ENCODE measurements around the gene BRF1. TPM values are rescaled to one million over a fixed set of nuclear protein-coding genes. Genes with fewer than 3 reads are reported as not detected.
"Not testable (repeated sequence)": the region's sequence is repeated elsewhere in the genome, so short reads cannot be mapped to it uniquely, and the experiment has no call there.

BRF1 gene
- total RNA-seq, 1 donor from 2014 or later = 44.0 TPM

- Mint-ChIP-seq H3K27ac (no peak overlapping the region), H3K36me3 (ENCODE audit: low read depth) (peaks cover 8% of the 10 kb centered on the region), H3K9me3 (no peaks in the 10 kb centered on the region)
Measured at GRCh38 chr14:105304565-105304964, 3.8 kb upstream of the BRF1 start.

DNA sequence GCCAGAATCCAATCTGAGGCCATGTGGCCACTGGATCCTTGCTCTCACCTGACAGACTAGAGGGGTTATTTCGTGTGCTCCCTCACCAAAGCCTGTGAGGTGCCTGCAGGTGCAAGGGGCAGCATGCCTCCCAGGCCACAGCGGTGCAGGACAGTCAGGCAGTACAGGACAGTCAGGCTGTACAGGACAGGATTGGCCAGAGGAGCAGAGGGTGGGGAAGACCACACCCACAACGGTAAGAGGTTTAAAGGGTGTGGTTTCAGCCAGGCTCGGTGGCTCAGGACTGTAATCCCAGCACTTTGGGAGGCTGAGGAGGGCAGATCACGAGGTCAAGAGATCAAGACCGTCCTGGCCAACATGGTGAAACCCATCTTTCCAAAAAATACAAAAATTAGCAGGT lies 3.1 kb upstream of the BRF1 start:
- intact Hi-C loops (cut with micrococcal nuclease) = no loop called here
- H3K27me3 Mint-ChIP-seq (ENCODE audit: low read depth) = no peaks in the 10 kb centered on the region
- DNase-seq (ENCODE audit: low spot score) = no peak
- H3K36me3 Mint-ChIP-seq (ENCODE audit: low read depth) = peaks cover 10% of the 10 kb centered on the region
- H3K27ac Mint-ChIP-seq = no peak overlapping the region
- no peaks in the 10 kb centered on the region for H3K9me3 Mint-ChIP-seq
- no peak overlapping the region for H3K4me3 Mint-ChIP-seq (ENCODE audit: low read depth)
- peaks cover 25% of the 10 kb centered on the region for H3K4me1 Mint-ChIP-seq (ENCODE audit: low read depth)

More at GRCh38 chr14:105304565-105304964, 3.8 kb upstream of the BRF1 start:
- no peak for DNase-seq (ENCODE audit: low spot score)
- no peak overlapping the region for H3K4me3 Mint-ChIP-seq (ENCODE audit: low read depth)
- H3K4me1 Mint-ChIP-seq (ENCODE audit: low read depth) = peaks cover 22% of the 10 kb centered on the region
- intact Hi-C loops (cut with micrococcal nuclease) = no loop called here
- H3K27me3 Mint-ChIP-seq (ENCODE audit: low read depth) = no peaks in the 10 kb centered on the region

GRCh38 chr14:105301915-105302249 lies 1.1 kb upstream of the BRF1 start:
- DNase-seq (ENCODE audit: low spot score); H3K27ac Mint-ChIP-seq; H3K27me3 Mint-ChIP-seq (ENCODE audit: low read depth); H3K9me3 Mint-ChIP-seq: not testable (repeated sequence)
- Mint-ChIP-seq H3K4me3 (ENCODE audit: low read depth) (peak overlapping the region; percentile 90), H3K4me1 (ENCODE audit: low read depth) (peaks cover 25% of the 10 kb centered on the region), H3K36me3 (ENCODE audit: low read depth) (peaks cover 16% of the 10 kb centered on the region)
- intact Hi-C loops (cut with micrococcal nuclease) = loop anchor here (1.0 kb wide), 3 partner anchors 12 to 281 kb away; partner anchors contain the start of genes CDCA4, PACS2 and TEDC1

GRCh38 chr14:105301103-105301914 lies 508 bp upstream of the BRF1 start:
- Mint-ChIP-seq H3K27ac (peak overlapping the region; percentile 92), H3K27me3 (ENCODE audit: low read depth) (no peaks in the 10 kb centered on the region), H3K36me3 (ENCODE audit: low read depth) (peaks cover 19% of the 10 kb centered on the region), H3K4me1 (ENCODE audit: low read depth) (peaks cover 25% of the 10 kb centered on the region), H3K4me3 (ENCODE audit: low read depth) (peak overlapping the region; percentile 90), H3K9me3 (no peaks in the 10 kb centered on the region)
- peak; percentile 95 for DNase-seq (ENCODE audit: low spot score)
- intact Hi-C loops (cut with micrococcal nuclease) = loop anchor here (1.0 kb wide), 3 partner anchors 13 to 280 kb away; partner anchors contain the start of genes CDCA4, PACS2 and TEDC1

- Mint-ChIP-seq H3K4me3 (ENCODE audit: low read depth) (peak overlapping the region; percentile 88), H3K36me3 (ENCODE audit: low read depth) (peaks cover 21% of the 10 kb centered on the region), H3K9me3 (no peaks in the 10 kb centered on the region), H3K27ac (peak overlapping the region; percentile 86), H3K27me3 (ENCODE audit: low read depth) (no peaks in the 10 kb centered on the region), H3K4me1 (ENCODE audit: low read depth) (peaks cover 21% of the 10 kb centered on the region)
- intact Hi-C loops (cut with micrococcal nuclease) = loop anchor here (10.0 kb wide), 1 partner anchor 235 kb away; the partner anchor contains the start of gene GPR132
- DNase-seq (ENCODE audit: low spot score) = no peak
Measured at GRCh38 chr14:105299654-105300541, 903 bp downstream of the BRF1 start.

- intact Hi-C loops (cut with micrococcal nuclease) = loop anchor here (10.0 kb wide), 1 partner anchor 233 kb away; the partner anchor contains the start of gene GPR132
- H3K9me3 Mint-ChIP-seq; H3K27me3 Mint-ChIP-seq (ENCODE audit: low read depth); DNase-seq (ENCODE audit: low spot score); H3K4me3 Mint-ChIP-seq (ENCODE audit: low read depth); H3K27ac Mint-ChIP-seq: not testable (repeated sequence)
- Mint-ChIP-seq H3K4me1 (ENCODE audit: low read depth) (peaks cover 38% of the 10 kb centered on the region), H3K36me3 (ENCODE audit: low read depth) (peaks cover 21% of the 10 kb centered on the region)
Measured at GRCh38 chr14:105297311-105297710, 3.5 kb downstream of the BRF1 start.

DNA sequence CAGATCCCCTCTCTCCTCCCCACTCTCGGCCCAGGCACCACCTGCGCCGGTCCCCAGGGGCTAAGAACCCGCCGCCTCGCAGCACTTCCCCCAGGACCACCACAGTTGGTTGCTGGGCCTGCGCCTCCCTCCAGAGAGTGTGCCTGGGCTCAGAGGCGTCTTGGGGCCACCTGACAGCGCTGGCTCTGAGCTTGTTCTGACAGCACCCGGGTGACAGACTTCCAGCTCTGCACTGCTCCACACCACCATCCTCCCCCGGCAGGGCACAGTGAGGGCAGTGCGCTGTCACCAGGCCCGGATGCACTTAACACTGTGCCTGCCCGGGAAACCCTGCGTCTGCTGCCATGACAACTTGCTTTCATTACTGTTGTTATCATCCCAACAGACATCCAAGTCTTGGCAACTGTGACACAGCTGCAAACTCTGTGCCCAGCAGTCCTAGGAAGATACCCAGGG lies 6.6 kb downstream of the BRF1 start:
- peaks cover 35% of the 10 kb centered on the region for H3K4me1 Mint-ChIP-seq (ENCODE audit: low read depth)
- H3K4me3 Mint-ChIP-seq (ENCODE audit: low read depth) = peak overlapping the region; percentile 45
- H3K27ac Mint-ChIP-seq = peak overlapping the region; percentile 96
- peak; percentile 73 for DNase-seq (ENCODE audit: low spot score)
- no peaks in the 10 kb centered on the region for H3K9me3 Mint-ChIP-seq
- H3K36me3 Mint-ChIP-seq (ENCODE audit: low read depth) = peaks cover 15% of the 10 kb centered on the region
- no peaks in the 10 kb centered on the region for H3K27me3 Mint-ChIP-seq (ENCODE audit: low read depth)
- intact Hi-C loops (cut with micrococcal nuclease) = loop anchor here (10.0 kb wide), 1 partner anchor 229 kb away; the partner anchor contains the start of gene GPR132

DNA sequence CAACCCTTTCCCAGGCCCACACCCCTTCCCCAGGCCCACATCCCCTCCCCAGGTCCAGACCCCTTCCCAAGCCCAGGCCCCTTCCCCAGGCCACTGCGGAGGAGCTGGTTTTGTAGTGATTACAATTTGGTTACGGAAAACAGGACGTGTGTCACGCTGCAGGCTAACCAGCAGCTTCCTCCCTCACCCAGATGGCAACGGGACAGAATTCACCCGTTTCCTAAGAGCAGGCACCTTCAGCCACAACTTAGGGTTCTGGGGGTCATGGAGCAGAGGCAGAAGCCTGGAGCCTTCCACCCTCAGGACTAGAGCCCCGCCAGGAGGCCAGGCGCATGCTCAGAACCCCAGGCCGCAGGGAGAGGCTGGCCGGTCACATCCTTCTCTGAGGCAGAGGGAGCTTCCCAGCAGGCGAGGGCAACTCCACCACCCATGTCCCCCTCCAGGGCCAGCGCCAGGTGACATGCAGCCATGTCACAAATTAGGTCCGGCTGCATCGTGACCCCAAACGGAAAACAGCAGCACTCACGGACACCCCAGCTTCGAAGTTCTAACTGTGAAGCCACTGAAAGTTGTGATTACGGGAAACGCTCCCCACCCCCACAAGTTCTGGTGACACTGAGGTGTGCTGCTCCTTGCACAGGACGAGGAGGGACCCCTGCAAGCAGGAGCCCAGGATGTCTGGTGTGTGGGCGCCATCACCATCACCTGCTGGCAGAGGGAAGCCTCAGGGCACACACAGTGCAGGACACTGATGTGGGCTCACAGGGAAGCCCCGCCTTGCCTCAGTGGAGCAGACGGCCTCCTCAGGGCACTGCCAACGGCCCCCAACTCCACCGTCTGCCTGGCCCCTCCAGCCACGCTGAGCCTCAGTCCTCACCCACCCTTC lies 7.7 kb downstream of the BRF1 start:
- Mint-ChIP-seq H3K27ac (peak overlapping the region; percentile 85), H3K4me3 (ENCODE audit: low read depth) (peak overlapping the region; percentile 63), H3K9me3 (no peaks in the 10 kb centered on the region), H3K36me3 (ENCODE audit: low read depth) (peaks cover 11% of the 10 kb centered on the region), H3K4me1 (ENCODE audit: low read depth) (peaks cover 31% of the 10 kb centered on the region), H3K27me3 (ENCODE audit: low read depth) (no peaks in the 10 kb centered on the region)
- no peak for DNase-seq (ENCODE audit: low spot score)
- intact Hi-C loops (cut with micrococcal nuclease) = loop anchor here (1.0 to 10.0 kb wide), 2 partner anchors 59 to 228 kb away; partner anchors contain the start of gene GPR132

DNA sequence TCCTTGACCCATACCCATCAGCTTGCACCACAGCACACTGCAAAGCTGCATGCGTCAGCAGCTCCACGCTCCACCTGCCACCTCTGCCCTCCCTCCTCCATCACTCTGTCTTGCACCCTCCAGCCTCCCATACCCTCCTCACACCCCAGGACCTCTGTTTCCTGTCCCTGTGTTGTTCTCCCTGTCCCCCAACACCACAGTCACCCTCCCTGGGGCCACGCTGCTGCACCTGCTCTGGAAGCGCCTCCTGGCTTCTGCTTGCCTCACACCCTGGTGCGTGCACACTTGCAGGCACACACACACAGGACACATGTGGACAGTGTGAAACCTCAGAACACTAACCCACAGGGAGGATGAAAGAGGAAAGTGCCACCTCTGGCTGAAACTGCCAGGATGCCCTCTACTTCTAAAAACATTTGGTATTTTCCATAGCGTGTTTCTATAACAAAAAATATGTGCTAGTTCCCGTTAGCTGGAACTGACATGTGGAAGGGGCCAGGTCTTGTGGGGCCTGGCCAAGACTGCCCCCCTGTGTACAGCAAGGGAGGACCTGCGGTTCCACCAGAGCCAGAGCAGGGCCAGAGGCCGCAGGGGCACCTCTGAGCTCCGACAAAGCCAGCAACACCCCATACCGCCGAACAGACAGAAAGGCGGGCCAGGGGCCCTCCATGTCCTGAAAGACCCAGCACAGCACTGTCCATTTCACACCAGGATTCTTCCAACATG lies 10.0 kb downstream of the BRF1 start:
- no peaks in the 10 kb centered on the region for H3K9me3 Mint-ChIP-seq
- no peak overlapping the region for H3K4me3 Mint-ChIP-seq (ENCODE audit: low read depth)
- intact Hi-C loops (cut with micrococcal nuclease) = loop anchor here (10.0 kb wide), 1 partner anchor 226 kb away; the partner anchor contains the start of gene GPR132
- DNase-seq (ENCODE audit: low spot score) = no peak
- peaks cover 6% of the 10 kb centered on the region for H3K36me3 Mint-ChIP-seq (ENCODE audit: low read depth)
- peak overlapping the region; percentile 5 for H3K27ac Mint-ChIP-seq
- H3K27me3 Mint-ChIP-seq (ENCODE audit: low read depth) = no peaks in the 10 kb centered on the region
- peaks cover 31% of the 10 kb centered on the region for H3K4me1 Mint-ChIP-seq (ENCODE audit: low read depth)

- H3K27ac Mint-ChIP-seq = peak overlapping the region; percentile 46
- intact Hi-C loops (cut with micrococcal nuclease) = not testable (repeated sequence)
Measured at GRCh38 chr14:105288936-105289335, 11.9 kb downstream of the BRF1 start.

DNA sequence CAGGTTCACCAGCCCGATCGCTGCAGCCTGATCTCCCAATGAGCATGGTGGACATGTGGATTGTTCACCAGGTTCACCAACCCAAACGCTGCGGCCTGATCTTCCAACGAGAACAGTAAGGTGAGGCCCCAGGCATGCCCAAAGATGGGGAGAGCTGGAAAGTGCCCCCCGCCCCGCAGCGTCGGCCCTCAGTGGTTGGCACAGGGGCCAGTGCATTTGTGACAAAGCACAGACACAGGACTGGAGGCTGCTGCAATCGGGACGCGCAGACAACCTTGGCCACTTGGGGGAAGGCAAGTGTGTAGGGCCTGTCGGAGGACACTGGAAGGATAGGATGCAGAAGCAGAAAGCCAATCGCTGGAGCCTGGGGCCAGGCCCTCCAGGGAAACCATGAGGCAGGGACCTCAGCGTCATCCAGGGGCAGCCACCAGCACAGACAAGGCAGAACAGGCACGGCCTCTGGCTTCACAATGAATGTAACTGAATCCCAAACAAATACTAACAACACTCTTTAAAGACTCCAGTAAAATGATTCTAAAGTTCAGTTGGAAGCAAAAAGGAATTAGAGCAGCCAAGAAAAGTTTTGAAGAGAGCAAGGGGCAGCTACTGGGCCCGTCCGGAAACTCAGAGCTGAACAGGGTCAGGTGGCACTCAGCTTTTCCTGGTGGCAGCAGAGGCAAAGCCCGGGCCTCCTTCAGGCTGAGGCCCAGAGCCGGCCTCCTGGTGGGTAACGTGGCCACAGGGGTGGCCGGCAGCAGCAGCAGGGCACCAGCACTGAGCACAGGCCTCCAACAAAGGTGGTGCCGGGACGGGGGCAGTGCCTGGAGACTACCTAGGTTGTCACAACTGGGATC lies 13.3 kb downstream of the BRF1 start:
- intact Hi-C loops (cut with micrococcal nuclease) = no loop called here
- no peak overlapping the region for H3K27ac Mint-ChIP-seq
- no peaks in the 10 kb centered on the region for H3K27me3 Mint-ChIP-seq (ENCODE audit: low read depth)
- DNase-seq (ENCODE audit: low spot score) = no peak
- H3K4me1 Mint-ChIP-seq (ENCODE audit: low read depth) = peaks cover 22% of the 10 kb centered on the region
- peaks cover 5% of the 10 kb centered on the region for H3K36me3 Mint-ChIP-seq (ENCODE audit: low read depth)
- H3K4me3 Mint-ChIP-seq (ENCODE audit: low read depth) = no peak overlapping the region
- H3K9me3 Mint-ChIP-seq = no peaks in the 10 kb centered on the region

More at GRCh38 chr14:105288936-105289335, 11.9 kb downstream of the BRF1 start:
- not testable (repeated sequence) for H3K27me3 Mint-ChIP-seq (ENCODE audit: low read depth); H3K4me3 Mint-ChIP-seq (ENCODE audit: low read depth); DNase-seq (ENCODE audit: low spot score); H3K36me3 Mint-ChIP-seq (ENCODE audit: low read depth); H3K9me3 Mint-ChIP-seq
- H3K4me1 Mint-ChIP-seq (ENCODE audit: low read depth) = peaks cover 29% of the 10 kb centered on the region

Measured in activated T-helper 2 cell treated with anti-CD3 and anti-CD28 coated beads, Interferon-gamma antibody, Interleukin-2, Interleukin-4, amounts not matched to agents 10 μg/mL and 5 μg/mL and 100 μg/mL, durations not matched to agents 14 hours and 24 hours and 36 hours (primary cell).